GM23248 (cell line): ENCODE measurements around the gene PCDHGA7. TPM values are rescaled to one million over a fixed set of nuclear protein-coding genes. Genes with fewer than 3 reads are reported as not detected.
"Not testable (repeated sequence)": the region's sequence is repeated elsewhere in the genome, so short reads cannot be mapped to it uniquely, and the experiment has no call there.

Experiments used
- DNase-seq: peaks from one replicate; pipeline ENCODE4 v3.0.0-alpha.2; 2015
- H2AFZ ChIP-seq: fragments of 200-600 bp; sonication (generic); 2 replicates; pipeline ENCODE4 v1.6.1; 2016; ENCODE audit warnings: antibody characterized with exemption
- H3F3A ChIP-seq: fragments of 200-600 bp; sonication (generic); 2 replicates; pipeline ENCODE4 v1.6.1; 2016; ENCODE audit warnings: mild to moderate bottlenecking, antibody characterized with exemption, mixed run types; ENCODE audit not compliant: insufficient read depth
- H3K27ac ChIP-seq: fragments of 200-600 bp; sonication (generic); 2 replicates; pipeline ENCODE4 v1.5.1; 2016; ENCODE audit warnings: mild to moderate bottlenecking
- H3K27me3 ChIP-seq: fragments of 200-600 bp; sonication (generic); replicated peaks from 2 replicates; pipeline ENCODE4 v1.6.1; 2016; ENCODE audit warnings: mild to moderate bottlenecking; ENCODE audit not compliant: insufficient read depth
- H3K36me3 ChIP-seq: fragments of 200-600 bp; sonication (generic); 2 replicates; pipeline ENCODE4 v1.6.1; 2016; ENCODE audit warnings: low read depth, mild to moderate bottlenecking
- H3K4me1 ChIP-seq: fragments of 200-600 bp; sonication (generic); 2 replicates; pipeline ENCODE4 v1.6.1; 2016; ENCODE audit warnings: mild to moderate bottlenecking; ENCODE audit not compliant: insufficient read depth
- H3K4me2 ChIP-seq: fragments of 200-600 bp; sonication (generic); one replicate; pipeline ENCODE4 v1.6.1; 2016; ENCODE audit warnings: mild to moderate bottlenecking; ENCODE audit not compliant: unreplicated experiment
- H3K4me3 ChIP-seq: fragments of 200-600 bp; sonication (generic); 2 replicates; pipeline ENCODE4 v1.5.1; 2016; ENCODE audit warnings: mild to moderate bottlenecking
- H3K79me2 ChIP-seq: fragments of 200-600 bp; sonication (generic); 2 replicates; pipeline ENCODE4 v1.6.1; 2016; ENCODE audit warnings: mild to moderate bottlenecking; ENCODE audit not compliant: insufficient read depth
- H3K9ac ChIP-seq: fragments of 200-600 bp; sonication (generic); 2 replicates; pipeline ENCODE4 v1.6.1; 2016; ENCODE audit warnings: mild to moderate bottlenecking
- H3K9me2 ChIP-seq: fragments of 200-600 bp; sonication (generic); 2 replicates; pipeline ENCODE4 v1.6.1; 2016; ENCODE audit warnings: mixed run types, mild to moderate bottlenecking, moderate library complexity; ENCODE audit not compliant: insufficient read depth
- H3K9me3 ChIP-seq: fragments of 200-600 bp; sonication (generic); one replicate; pipeline ENCODE4 v1.6.1; 2017; ENCODE audit warnings: low read depth
- H4K20me1 ChIP-seq: fragments of 200-600 bp; sonication (generic); 2 replicates; pipeline ENCODE4 v1.6.0; 2016; ENCODE audit not compliant: insufficient read depth
- EZH2 ChIP-seq: fragments of 200-600 bp; sonication (generic); IDR thresholded peaks from 2 replicates; pipeline ENCODE4 v1.6.1; 2018; ENCODE audit warnings: antibody characterized with exemption, mild to moderate bottlenecking; ENCODE audit not compliant: insufficient read depth, poor library complexity, severe bottlenecking
- EZH2phosphoT487 ChIP-seq: fragments of 200-600 bp; sonication (generic); IDR thresholded peaks from 2 replicates; pipeline ENCODE4 v1.6.1; 2018; ENCODE audit warnings: antibody characterized with exemption, moderate library complexity, mild to moderate bottlenecking, low read depth; ENCODE audit not compliant: insufficient read depth
- WGBS, 2 experiments: methylation state at CpG; one replicate each; pipeline ENCODE4 v1.1.6; 2015 to 2017; ENCODE audit warnings: low lambda C conversion rate in 2 of 2, low coverage in 1 of 2; ENCODE audit errors: missing lambda C conversion rate in 2 of 2; 5-methylcytosine and 5-hydroxymethylcytosine counted together
- in situ Hi-C: fragments of 300-500 bp; cut with MboI; formaldehyde crosslinking; loops from 2 replicates; pipeline ENCODE4 v1.15.0; 2020
- polyA plus RNA-seq: library from polyadenylated mRNA; unstranded; fragments of >200 nt; fragmentation: Nextera tagmentation; extraction: Ambion mirVana; gene quantifications from 2 replicates; pipeline ENCODE4 v1.2.1, GENCODE V29; 2016
- total RNA-seq: library from RNA; depleted of rRNA; stranded (reverse); fragments of >200 nt; shearing (Covaris generic); gene quantifications from 2 replicates; pipeline ENCODE4 v1.2.3, GENCODE V29; 2014

PCDHGA7 gene
- total and polyA plus RNA-seq, 2 experiments from 2014 or later = 0.43 to 1.1 TPM

- WGBS, 2 experiments = 11 to 13% methylated on average over 37 to 47 of the region's 47 CpGs
- Histone ChIP-seq H3K4me2 (peak within 1 kb of the TSS; percentile 68), H3K27ac (peak within 1 kb of the TSS; percentile 64), H3K9ac (peak within 1 kb of the TSS; percentile 78), H3K4me1 (peaks cover 14% of the 10 kb centered on the region; the same call in 1 of the 2 replicates), H3F3A (peaks cover 27% of the 10 kb centered on the region), H2AFZ (peak within 1 kb of the TSS; percentile 72), H3K4me3 (peak within 1 kb of the TSS; percentile 75), H3K79me2 (peaks cover 27% of the 10 kb centered on the region)
- not testable (repeated sequence) for H3K36me3 ChIP-seq, H3K9me3 ChIP-seq, H3K9me2 ChIP-seq, H4K20me1 ChIP-seq, H3K27me3 ChIP-seq
- DNase-seq = peak; percentile 96
- in situ Hi-C loops = loop anchor here (5.0 kb wide), 1 partner anchor 145 kb away; no protein-coding TSS in a partner anchor
Measured at GRCh38 chr5:141417494-141418172, 35.1 kb downstream of the PCDHGA7 start, which contains the start of gene PCDHGB7. TSS of gene PCDHGB7 (plus strand) at chr5:141417677. CDS start at chr5:141417860, 183 bp downstream.

GRCh38 chr5:141419074-141419880 lies 36.7 kb downstream of the PCDHGA7 start:
- Histone ChIP-seq H3K4me1 (peaks cover 17% of the 10 kb centered on the region; the same call in 1 of the 2 replicates), H3K9me2 (no peaks in the 10 kb centered on the region), H3K4me2 (no peak overlapping the region), H3K9me3 (no peaks in the 10 kb centered on the region), H3K4me3 (no peak overlapping the region; the same call in 1 of the 2 replicates), H3K36me3 (0 out of 2 replicates have a peak, but pooled peaks cover 3% of the 10 kb centered on the region), H3K79me2 (peaks cover 36% of the 10 kb centered on the region), H3F3A (peaks cover 27% of the 10 kb centered on the region), H3K9ac (no peak overlapping the region), H4K20me1 (no peaks in the 10 kb centered on the region), H2AFZ (0 out of 2 replicates have a peak overlapping the region, but pooled peaks have one; percentile 72), H3K27ac (no peak overlapping the region), H3K27me3 (no peaks in the 10 kb centered on the region)
- 46 to 47% methylated on average over 68 to 74 of the region's 74 CpGs for WGBS, 2 experiments
- in situ Hi-C loops = loop anchor here (5.0 kb wide), 1 partner anchor 143 kb away; no protein-coding TSS in a partner anchor
- DNase-seq = no peak
- TF ChIP-seq EZH2phosphoT487 = no peak
- TF ChIP-seq EZH2 = no peak

GRCh38 chr5:141420855-141421488 lies 38.4 kb downstream of the PCDHGA7 start, which contains the start of gene PCDHGA11:
TSS of gene PCDHGA11 (plus strand) at chr5:141421051. CDS start at chr5:141421228, 177 bp downstream.
- H2AFZ ChIP-seq = peak within 1 kb of the TSS; percentile 80
- peak within 1 kb of the TSS; percentile 77 for H3K9ac ChIP-seq
- H3K27me3 ChIP-seq = no peaks in the 10 kb centered on the region
- in situ Hi-C loops = no loop called here
- peak; percentile 88 for DNase-seq
- WGBS, 2 experiments = 11 to 14% methylated on average over 42 of the region's 42 CpGs
- H3K36me3 ChIP-seq = 0 out of 2 replicates have a peak, but pooled peaks cover 3% of the 10 kb centered on the region
- peak within 1 kb of the TSS; percentile 79 for H3K4me2 ChIP-seq
- H3F3A ChIP-seq = peaks cover 27% of the 10 kb centered on the region
- no peaks in the 10 kb centered on the region for H3K9me2 ChIP-seq
- H3K9me3 ChIP-seq = no peaks in the 10 kb centered on the region
- H3K4me3 ChIP-seq = peak within 1 kb of the TSS; percentile 80
- no peaks in the 10 kb centered on the region for H4K20me1 ChIP-seq
- peaks cover 20% of the 10 kb centered on the region; the same call in 1 of the 2 replicates for H3K4me1 ChIP-seq
- no peak for TF ChIP-seq EZH2
- no peak for TF ChIP-seq EZH2phosphoT487
- H3K27ac ChIP-seq = peak within 1 kb of the TSS; percentile 65
- peaks cover 53% of the 10 kb centered on the region for H3K79me2 ChIP-seq

GRCh38 chr5:141421489-141421855 lies 38.9 kb downstream of the PCDHGA7 start:
- in situ Hi-C loops = no loop called here
- 16 to 18% methylated on average over 13 of the region's 13 CpGs for WGBS, 2 experiments
- Histone ChIP-seq H3K4me2 (peak overlapping the region; percentile 79), H3K9ac (peak overlapping the region; percentile 77), H3K27ac (peak overlapping the region; percentile 65), H4K20me1 (no peaks in the 10 kb centered on the region), H3K9me2 (no peaks in the 10 kb centered on the region), H3K9me3 (no peaks in the 10 kb centered on the region), H3K27me3 (no peaks in the 10 kb centered on the region), H3K79me2 (peaks cover 58% of the 10 kb centered on the region), H3K4me3 (peak overlapping the region; percentile 80), H3K36me3 (0 out of 2 replicates have a peak, but pooled peaks cover 3% of the 10 kb centered on the region), H2AFZ (peak overlapping the region; percentile 80), H3F3A (peaks cover 27% of the 10 kb centered on the region), H3K4me1 (peaks cover 20% of the 10 kb centered on the region; the same call in 1 of the 2 replicates)
- DNase-seq = peak; percentile 60
- TF ChIP-seq EZH2 (no peak), EZH2phosphoT487 (no peak)
